NB4 (cell line): ENCODE data around the gene NPHP4.
A peak's percentile ranks its signal among the peaks of the same experiment; 100 is the strongest.

Experiments used
- DNase-seq: peaks from one replicate; pipeline ENCODE4 v3.0.0; 2010; ENCODE audit warnings: low read depth
- H3K4me3 ChIP-seq: one replicate; pipeline ENCODE4 v1.5.1; 2011; ENCODE audit warnings: mild to moderate bottlenecking, low read depth, low read length, moderate library complexity
- CTCF ChIP-seq: IDR thresholded peaks from one replicate; pipeline ENCODE4 v1.5.1; 2012; ENCODE audit warnings: low read depth, low read length
- MAX ChIP-seq: IDR thresholded peaks from 2 replicates; pipeline ENCODE4 v1.6.1; 2011; ENCODE audit warnings: low read depth, low read length
- MYC ChIP-seq: IDR thresholded peaks from 2 replicates; pipeline ENCODE4 v1.6.1; 2011; ENCODE audit warnings: low read depth, low read length
- POLR2A ChIP-seq: IDR thresholded peaks from 2 replicates; pipeline ENCODE4 v1.6.1; 2011; ENCODE audit warnings: mild to moderate bottlenecking; ENCODE audit not compliant: insufficient read length; ENCODE audit errors: extremely low read depth

The NPHP4 gene

GRCh38 chr1:6033124-6033523 is 40.9 kb upstream of the NPHP4 start:
- no peak for DNase-seq
- no peak for TF ChIP-seq MAX
- TF ChIP-seq MYC, result no peak
- no peak for TF ChIP-seq POLR2A
- TF ChIP-seq CTCF, result no peak
- no peak overlapping the region for H3K4me3 ChIP-seq

- TF ChIP-seq CTCF (no peak), MYC (no peak), POLR2A (no peak), MAX (no peak)
- no peak for DNase-seq
- H3K4me3 ChIP-seq, result peak overlapping the region; percentile 99
Measured at GRCh38 chr1:6030547-6031261, 38.5 kb upstream of the NPHP4 start.

- no peak for TF ChIP-seq MYC
- no peak for TF ChIP-seq MAX
- no peak for TF ChIP-seq POLR2A
- TF ChIP-seq CTCF, result no peak
- DNase-seq, result no peak
- H3K4me3 ChIP-seq, result peak overlapping the region; percentile 99
Measured at GRCh38 chr1:6030132-6030531, 37.9 kb upstream of the NPHP4 start.

GRCh38 chr1:6029351-6029750 is 37.1 kb upstream of the NPHP4 start:
- TF ChIP-seq MAX, result no peak
- TF ChIP-seq POLR2A, result no peak
- TF ChIP-seq CTCF, result no peak
- TF ChIP-seq MYC, result no peak
- DNase-seq, result no peak
- H3K4me3 ChIP-seq, result peak overlapping the region; percentile 99

GRCh38 chr1:6028042-6028850 is 36.0 kb upstream of the NPHP4 start:
- H3K4me3 ChIP-seq, result peak overlapping the region; percentile 99
- DNase-seq, result peak; percentile 95
- peak; percentile 77 for TF ChIP-seq MAX
- TF ChIP-seq CTCF, result peak; percentile 3
- peak; percentile 66 for TF ChIP-seq MYC
- TF ChIP-seq POLR2A, result peak; percentile 56
